Body of pancreas (tissue), 4 donors: ENCODE data around the gene GPR173. TPM values are rescaled to one million over a fixed set of nuclear protein-coding genes. Genes with fewer than 3 reads are reported as not detected.

Experiments
- ATAC-seq: fragments of 150-250 bp; one replicate; pipeline ENCODE4 v1.9.1; 2016
- DNase-seq, 4 donors: peaks; one replicate each; pipeline ENCODE4 v3.0.0-alpha.2; 2019
- H3K27ac ChIP-seq, 4 donors: fragments of 200-600 bp; sonication (generic); 1 replicate in 3 of 4; 2 replicates in 1 of 4; pipeline versions ENCODE4 v1.5.1 to v1.6.1; 2016 to 2019; ENCODE audit warnings: mild to moderate bottlenecking in 1 of 4, mixed read lengths in 1 of 4, moderate library complexity in 1 of 4
- H3K27me3 ChIP-seq, 2 donors: fragments of 200-600 bp; sonication (generic); one replicate each; pipeline ENCODE4 v1.6.0; 2016; ENCODE audit warnings: mild to moderate bottlenecking in 1 of 2
- H3K36me3 ChIP-seq, 2 donors: fragments of 200-600 bp; sonication (generic); replicated peaks in 1 of 2; 2 replicates each; pipeline ENCODE4 v1.5.1; 2016; ENCODE audit warnings: low read depth in 2 of 2; ENCODE audit not compliant: insufficient read depth in 1 of 2
- H3K4me1 ChIP-seq: fragments of 200-600 bp; sonication (generic); one replicate; pipeline ENCODE4 v1.6.0; 2016
- H3K4me3 ChIP-seq, 2 donors: fragments of 200-600 bp; sonication (generic); 1 replicate in 1 of 2; 2 replicates in 1 of 2; pipeline ENCODE4 v1.5.1; 2016 to 2019
- H3K9me3 ChIP-seq, 3 donors: fragments of 200-600 bp; sonication (generic); 1 replicate in 2 of 3; 2 replicates in 1 of 3; pipeline ENCODE4 v1.5.1; 2016
- POLR2A ChIP-seq, 3 donors: fragments of 450-650 bp; IDR thresholded peaks; one replicate each; pipeline ENCODE4 v1.6.1; 2016; ENCODE audit warnings: antibody characterized with exemption in 3 of 3, mild to moderate bottlenecking in 2 of 3
- WGBS, 2 donors: methylation state at CpG; one replicate each; pipeline ENCODE4 v1.1.5; 2017; 5-methylcytosine and 5-hydroxymethylcytosine counted together
- intact Hi-C: fragments of 100-400 bp; cut with DNase I; formaldehyde crosslinking; loops from one replicate; pipeline ENCODE4 v1.15.1; 2023
- total RNA-seq, 2 donors: library from RNA; depleted of rRNA; stranded (reverse); fragments of >200 nt; gene quantifications; one replicate each; pipeline ENCODE4 v1.1.0, GENCODE V29; 2016
- TF ChIP-seq, protein P1 (sequence below), 7 experiments: fragments of 450-650 bp in 4 of 7; fragments of 200-600 bp in 3 of 7; sonication (generic) in 3 of 7; IDR thresholded peaks; one replicate each; pipeline ENCODE4 v1.5.1; 2016 to 2019; ENCODE audit warnings: antibody characterized with exemption in 7 of 7

GPR173 gene
- total RNA-seq, 2 donors from 2014 or later, result 0.26 to 0.66 TPM

DNA sequence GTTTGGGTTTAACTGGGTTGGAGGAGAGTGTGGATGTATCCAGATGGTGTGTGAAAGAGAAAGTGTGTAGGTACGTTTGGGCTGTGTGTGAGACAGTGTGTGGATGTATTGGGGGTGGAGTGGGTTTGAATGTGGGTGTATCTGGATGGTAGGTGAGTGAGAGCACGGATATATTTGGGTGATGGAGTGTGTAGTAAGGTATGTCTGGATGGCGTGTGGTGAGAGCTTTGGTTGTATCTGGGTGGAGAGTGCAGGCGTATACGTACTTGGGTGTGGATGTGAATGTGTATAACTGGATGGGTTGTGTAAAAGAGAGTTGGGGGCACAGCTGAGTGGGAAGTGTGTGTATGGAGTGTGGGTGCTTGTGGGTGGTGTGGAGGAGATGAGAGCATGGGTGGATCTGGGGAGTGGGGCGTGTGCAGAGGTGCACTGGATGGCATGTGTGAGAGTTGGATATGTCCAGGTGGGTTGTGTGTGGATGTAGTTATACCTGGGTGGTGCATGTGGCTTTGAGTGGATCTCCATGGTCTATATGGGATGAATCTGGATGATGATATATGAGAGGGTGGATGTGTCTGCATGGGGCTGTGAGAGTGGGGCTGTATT is 6.8 kb downstream of the GPR173 start:
- DNase-seq (no peak), ATAC-seq (no peak)
- Histone ChIP-seq H3K9me3 (no peaks in the 10 kb centered on the region), H3K4me3 (no peak overlapping the region), H3K4me1 (no peaks in the 10 kb centered on the region), H3K27me3 (no peaks in the 10 kb centered on the region), H3K27ac (no peak overlapping the region), H3K36me3 (no peaks in the 10 kb centered on the region)
- intact Hi-C loops, result no loop called here
- TF ChIP-seq POLR2A (IDR thresholded peaks at IDR 0.05), result no peak
- TF ChIP-seq, protein P1, sequence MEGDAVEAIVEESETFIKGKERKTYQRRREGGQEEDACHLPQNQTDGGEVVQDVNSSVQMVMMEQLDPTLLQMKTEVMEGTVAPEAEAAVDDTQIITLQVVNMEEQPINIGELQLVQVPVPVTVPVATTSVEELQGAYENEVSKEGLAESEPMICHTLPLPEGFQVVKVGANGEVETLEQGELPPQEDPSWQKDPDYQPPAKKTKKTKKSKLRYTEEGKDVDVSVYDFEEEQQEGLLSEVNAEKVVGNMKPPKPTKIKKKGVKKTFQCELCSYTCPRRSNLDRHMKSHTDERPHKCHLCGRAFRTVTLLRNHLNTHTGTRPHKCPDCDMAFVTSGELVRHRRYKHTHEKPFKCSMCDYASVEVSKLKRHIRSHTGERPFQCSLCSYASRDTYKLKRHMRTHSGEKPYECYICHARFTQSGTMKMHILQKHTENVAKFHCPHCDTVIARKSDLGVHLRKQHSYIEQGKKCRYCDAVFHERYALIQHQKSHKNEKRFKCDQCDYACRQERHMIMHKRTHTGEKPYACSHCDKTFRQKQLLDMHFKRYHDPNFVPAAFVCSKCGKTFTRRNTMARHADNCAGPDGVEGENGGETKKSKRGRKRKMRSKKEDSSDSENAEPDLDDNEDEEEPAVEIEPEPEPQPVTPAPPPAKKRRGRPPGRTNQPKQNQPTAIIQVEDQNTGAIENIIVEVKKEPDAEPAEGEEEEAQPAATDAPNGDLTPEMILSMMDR (IDR thresholded peaks at IDR 0.05), result no peak
- WGBS, 2 donors, result 67 to 72% methylated on average over 6 of the region's 6 CpGs

DNA sequence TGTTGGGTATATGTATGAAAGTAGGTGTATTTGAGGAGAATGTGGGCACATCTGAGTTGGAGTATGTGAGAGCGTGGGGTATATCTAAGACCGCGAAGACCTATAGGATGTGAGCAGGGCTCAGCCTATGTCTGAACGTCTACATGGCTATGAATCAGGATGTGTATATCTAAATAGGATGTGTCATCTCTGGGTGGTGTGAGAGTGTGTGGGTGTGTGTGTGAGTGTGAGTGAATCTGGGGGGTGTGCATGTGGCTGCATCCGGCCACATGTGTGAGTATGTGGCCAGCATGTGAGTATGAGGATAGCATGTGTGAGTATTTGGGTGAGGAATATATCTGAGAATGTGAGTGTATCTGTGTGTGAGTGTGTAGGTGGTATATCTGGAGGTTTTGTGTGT is 7.7 kb downstream of the GPR173 start:
- DNase-seq (no peak), ATAC-seq (no peak)
- H3K9me3 ChIP-seq, result no peaks in the 10 kb centered on the region
- H3K4me1 ChIP-seq, result no peaks in the 10 kb centered on the region
- intact Hi-C loops, result no loop called here
- no peak overlapping the region for H3K4me3 ChIP-seq
- no peaks in the 10 kb centered on the region for H3K27me3 ChIP-seq
- no peaks in the 10 kb centered on the region for H3K36me3 ChIP-seq
- H3K27ac ChIP-seq, result no peak overlapping the region
- 78 to 83% methylated on average over 5 of the region's 5 CpGs for WGBS, 2 donors
- no peak for TF ChIP-seq POLR2A (IDR thresholded peaks at IDR 0.05)
- TF ChIP-seq, protein P1 (IDR thresholded peaks at IDR 0.05), result no peak

DNA sequence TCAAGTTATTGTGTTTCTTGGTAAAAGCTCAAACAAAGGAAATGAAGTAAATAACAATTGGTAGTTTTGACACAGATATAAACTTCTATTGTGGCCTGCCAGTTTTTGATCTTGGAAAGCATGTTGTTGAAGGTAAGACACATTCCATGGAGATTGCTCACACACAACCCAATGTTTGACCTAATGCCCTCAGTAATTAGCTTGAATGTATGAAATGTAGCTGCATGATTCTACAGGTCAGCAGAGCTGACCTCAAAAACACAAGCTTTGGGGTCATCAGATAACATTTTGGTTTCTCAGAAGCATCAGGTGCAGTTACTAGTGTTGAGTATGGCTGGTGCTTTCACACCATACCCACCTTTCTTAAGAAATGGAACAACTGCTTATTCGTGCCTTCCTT is 16.5 kb downstream of the GPR173 start:
- ATAC-seq (no peak), DNase-seq (no peak)
- H3K9me3 ChIP-seq, result no peaks in the 10 kb centered on the region
- WGBS, 2 donors, result 59 to 90% methylated on average over 1 of the region's 1 CpG
- H3K4me3 ChIP-seq, result no peak overlapping the region
- intact Hi-C loops, result no loop called here
- H3K4me1 ChIP-seq, result no peaks in the 10 kb centered on the region
- H3K27ac ChIP-seq, result no peak overlapping the region
- H3K27me3 ChIP-seq, result no peaks in the 10 kb centered on the region
- H3K36me3 ChIP-seq, result no peaks in the 10 kb centered on the region
- TF ChIP-seq, protein P1 (IDR thresholded peaks at IDR 0.05), result no peak
- no peak for TF ChIP-seq POLR2A (IDR thresholded peaks at IDR 0.05)

DNA sequence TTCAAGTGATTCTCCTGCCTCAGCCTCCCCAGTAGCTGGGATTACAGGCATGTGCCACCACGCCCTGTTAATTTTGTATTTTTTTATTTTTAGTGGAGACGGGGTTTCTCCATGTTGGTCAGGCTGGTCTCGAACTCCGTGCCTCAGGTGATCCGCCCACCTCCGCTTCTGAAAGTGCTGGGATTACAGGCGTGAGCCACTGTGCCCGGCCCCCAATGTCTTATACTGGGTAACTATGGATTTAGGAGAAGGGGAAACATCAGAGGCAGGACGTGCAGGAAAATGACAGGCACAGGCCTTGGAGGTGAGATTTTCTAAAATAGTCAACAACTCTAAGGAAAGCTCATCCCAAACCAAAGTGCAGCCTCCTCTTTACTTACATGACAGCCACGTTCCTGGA is 22.5 kb downstream of the GPR173 start:
- DNase-seq (no peak), ATAC-seq (no peak)
- intact Hi-C loops, result no loop called here
- no peak overlapping the region for H3K27ac ChIP-seq
- H3K4me1 ChIP-seq, result peaks cover 14% of the 10 kb centered on the region
- 34 to 42% methylated on average over 8 to 10 of the region's 10 CpGs for whole genome bisulfite sequencing, 2 donors
- no peak for TF ChIP-seq POLR2A (IDR thresholded peaks at IDR 0.05)
- TF ChIP-seq, protein P1 (IDR thresholded peaks at IDR 0.05), result no peak
- H3K27me3 ChIP-seq, result no peaks in the 10 kb centered on the region
- H3K4me3 ChIP-seq, result no peak overlapping the region
- no peaks in the 10 kb centered on the region for H3K36me3 ChIP-seq
- H3K9me3 ChIP-seq, result no peaks in the 10 kb centered on the region
